Measurements from ENCODE around the gene RPL13A.

- TF ChIP-seq POLR2A (IDR thresholded peaks at IDR 0.05; ENCODE audit: low read depth, low read length) = no peak
- no peak for TF ChIP-seq SMC3 (IDR thresholded peaks at IDR 0.05; ENCODE audit: low read depth, low read length)
- TF ChIP-seq, protein P1, sequence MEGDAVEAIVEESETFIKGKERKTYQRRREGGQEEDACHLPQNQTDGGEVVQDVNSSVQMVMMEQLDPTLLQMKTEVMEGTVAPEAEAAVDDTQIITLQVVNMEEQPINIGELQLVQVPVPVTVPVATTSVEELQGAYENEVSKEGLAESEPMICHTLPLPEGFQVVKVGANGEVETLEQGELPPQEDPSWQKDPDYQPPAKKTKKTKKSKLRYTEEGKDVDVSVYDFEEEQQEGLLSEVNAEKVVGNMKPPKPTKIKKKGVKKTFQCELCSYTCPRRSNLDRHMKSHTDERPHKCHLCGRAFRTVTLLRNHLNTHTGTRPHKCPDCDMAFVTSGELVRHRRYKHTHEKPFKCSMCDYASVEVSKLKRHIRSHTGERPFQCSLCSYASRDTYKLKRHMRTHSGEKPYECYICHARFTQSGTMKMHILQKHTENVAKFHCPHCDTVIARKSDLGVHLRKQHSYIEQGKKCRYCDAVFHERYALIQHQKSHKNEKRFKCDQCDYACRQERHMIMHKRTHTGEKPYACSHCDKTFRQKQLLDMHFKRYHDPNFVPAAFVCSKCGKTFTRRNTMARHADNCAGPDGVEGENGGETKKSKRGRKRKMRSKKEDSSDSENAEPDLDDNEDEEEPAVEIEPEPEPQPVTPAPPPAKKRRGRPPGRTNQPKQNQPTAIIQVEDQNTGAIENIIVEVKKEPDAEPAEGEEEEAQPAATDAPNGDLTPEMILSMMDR (conservative IDR thresholded peaks at IDR 0.05; ENCODE audit: low read depth, low read length) = no peak
These were observed 33.4 kb downstream of the RPL13A start for GRCh38 chr19:49520705-49521319.
